Activated CD4-positive, alpha-beta memory T cell treated with anti-CD3 and anti-CD28 coated beads, Interleukin-2, amount 10 ng/mL, durations not matched to agents 7 days and 5 days (primary cell): ENCODE data around the gene TPM1. TPM values are rescaled to one million over a fixed set of nuclear protein-coding genes. Genes with fewer than 3 reads are reported as not detected.

Source experiments
- CTCF ChIA-PET: fragments of 350-600 bp; sonication (Branson Sonifier 250); formaldehyde crosslinking; loops from one replicate; lab custom pipeline; 2021; ENCODE audit warnings: antibody characterized with exemption, inconsistent platforms; lab: Charles Lee
- POLR2A ChIA-PET: fragments of 350-600 bp; sonication (Branson Sonifier 250); formaldehyde crosslinking; loops from one replicate; lab custom pipeline; 2021; ENCODE audit warnings: antibody characterized with exemption; lab: Charles Lee
- DNase-seq: peaks from one replicate; pipeline ENCODE4 v3.0.0-alpha.2; 2020
- H3K27ac Mint-ChIP-seq: one replicate; pipeline ENCODE4 v1.8.0; 2021; ENCODE audit warnings: mild to moderate bottlenecking, mixed read lengths
- H3K27me3 Mint-ChIP-seq: one replicate; pipeline ENCODE4 v1.8.0; 2021; ENCODE audit warnings: mixed read lengths
- H3K36me3 Mint-ChIP-seq: one replicate; pipeline ENCODE4 v1.8.0; 2021; ENCODE audit warnings: low read depth, mixed read lengths
- H3K4me1 Mint-ChIP-seq: one replicate; pipeline ENCODE4 v1.8.0; 2021; ENCODE audit warnings: mixed read lengths
- H3K4me3 Mint-ChIP-seq: one replicate; pipeline ENCODE4 v1.8.0; 2021; ENCODE audit warnings: mild to moderate bottlenecking, mixed read lengths
- H3K9me3 Mint-ChIP-seq: one replicate; pipeline ENCODE4 v1.8.0; 2021; ENCODE audit warnings: mixed read lengths
- total RNA-seq, 2 experiments: library from RNA; stranded (reverse); gene quantifications; one replicate each; pipeline ENCODE4 v1.2.3, GENCODE V29; 2021

TPM1 gene
- total RNA-seq, 2 experiments from 2014 or later: 4.8 to 6.2 TPM

GRCh38 chr15:63054985-63055384, 12.4 kb downstream of the TPM1 start:
- Mint-ChIP-seq H3K27me3 (no peaks in the 10 kb centered on the region), H3K4me3 (no peak overlapping the region), H3K4me1 (no peaks in the 10 kb centered on the region), H3K27ac (no peak overlapping the region), H3K9me3 (no peaks in the 10 kb centered on the region), H3K36me3 (peaks cover 2% of the 10 kb centered on the region)
- ChIA-PET POLR2A (no interaction called here), CTCF (interaction anchor here (1.1 kb wide), 1 partner anchor 39 kb away, joined by 3 read pairs; no protein-coding TSS in a partner anchor)
- no peak for DNase-seq

GRCh38 chr15:63056829-63057228, 14.3 kb downstream of the TPM1 start:
- no peak for DNase-seq
- ChIA-PET CTCF (interaction anchor here (3.1 kb wide), 1 partner anchor 9 kb away, joined by 32 read pairs; no protein-coding TSS in a partner anchor), POLR2A (interaction anchor here (0.8 to 1.8 kb wide), 2 partner anchors 8 to 12 kb away, joined by 3 to 7 read pairs; no protein-coding TSS in a partner anchor)
- Mint-ChIP-seq H3K27me3 (no peaks in the 10 kb centered on the region), H3K9me3 (no peaks in the 10 kb centered on the region), H3K36me3 (peaks cover 7% of the 10 kb centered on the region), H3K4me1 (no peaks in the 10 kb centered on the region), H3K27ac (no peak overlapping the region), H3K4me3 (no peak overlapping the region)

GRCh38 chr15:63057468-63058345, 15.2 kb downstream of the TPM1 start:
- POLR2A ChIA-PET: interaction anchor here (0.8 to 1.8 kb wide), 2 partner anchors 9 to 12 kb away, joined by 3 to 7 read pairs; no protein-coding TSS in a partner anchor
- H3K9me3 Mint-ChIP-seq: no peaks in the 10 kb centered on the region
- H3K27ac Mint-ChIP-seq: no peak overlapping the region
- no peaks in the 10 kb centered on the region for H3K27me3 Mint-ChIP-seq
- H3K4me3 Mint-ChIP-seq: no peak overlapping the region
- no peak for DNase-seq
- H3K4me1 Mint-ChIP-seq: no peaks in the 10 kb centered on the region
- peaks cover 7% of the 10 kb centered on the region for H3K36me3 Mint-ChIP-seq
- CTCF ChIA-PET: interaction anchor here (3.1 kb wide), 1 partner anchor 10 kb away, joined by 32 read pairs; no protein-coding TSS in a partner anchor

- no peak overlapping the region for H3K4me3 Mint-ChIP-seq
- POLR2A ChIA-PET: no interaction called here
- no peak for DNase-seq
- no peaks in the 10 kb centered on the region for H3K9me3 Mint-ChIP-seq
- H3K4me1 Mint-ChIP-seq: peaks cover 5% of the 10 kb centered on the region
- no peaks in the 10 kb centered on the region for H3K27me3 Mint-ChIP-seq
- CTCF ChIA-PET: interaction anchor here (1.1 to 1.4 kb wide), 2 partner anchors 11 to 12 kb away, joined by 3 to 4 read pairs; no protein-coding TSS in a partner anchor
- H3K27ac Mint-ChIP-seq: no peak overlapping the region
- H3K36me3 Mint-ChIP-seq: peaks cover 7% of the 10 kb centered on the region
Observed at GRCh38 chr15:63059075-63059474, 16.5 kb downstream of the TPM1 start.

GRCh38 chr15:63059573-63060216, 17.1 kb downstream of the TPM1 start:
- DNase-seq: no peak
- ChIA-PET CTCF (interaction anchor here (1.1 to 1.4 kb wide), 2 partner anchors 11 to 12 kb away, joined by 3 to 4 read pairs; no protein-coding TSS in a partner anchor), POLR2A (no interaction called here)
- H3K27ac Mint-ChIP-seq: no peak overlapping the region
- H3K4me1 Mint-ChIP-seq: peaks cover 5% of the 10 kb centered on the region
- no peaks in the 10 kb centered on the region for H3K27me3 Mint-ChIP-seq
- no peaks in the 10 kb centered on the region for H3K9me3 Mint-ChIP-seq
- H3K4me3 Mint-ChIP-seq: no peak overlapping the region
- peaks cover 7% of the 10 kb centered on the region for H3K36me3 Mint-ChIP-seq

- no peak for DNase-seq
- Mint-ChIP-seq H3K4me3 (no peak overlapping the region), H3K4me1 (peaks cover 5% of the 10 kb centered on the region), H3K36me3 (peaks cover 7% of the 10 kb centered on the region), H3K27me3 (no peaks in the 10 kb centered on the region), H3K9me3 (no peaks in the 10 kb centered on the region), H3K27ac (no peak overlapping the region)
- POLR2A ChIA-PET: no interaction called here
- CTCF ChIA-PET: no interaction called here
Observed at GRCh38 chr15:63060699-63061098, 18.2 kb downstream of the TPM1 start.

GRCh38 chr15:63061975-63062374, 19.4 kb downstream of the TPM1 start:
- H3K4me3 Mint-ChIP-seq: no peak overlapping the region
- H3K4me1 Mint-ChIP-seq: peaks cover 5% of the 10 kb centered on the region
- H3K27ac Mint-ChIP-seq: no peak overlapping the region
- H3K36me3 Mint-ChIP-seq: peaks cover 7% of the 10 kb centered on the region
- no peak for DNase-seq
- H3K27me3 Mint-ChIP-seq: no peaks in the 10 kb centered on the region
- POLR2A ChIA-PET: no interaction called here
- H3K9me3 Mint-ChIP-seq: no peaks in the 10 kb centered on the region
- CTCF ChIA-PET: interaction anchor here (2.9 kb wide), 1 partner anchor 14 kb away, joined by 21 read pairs; no protein-coding TSS in a partner anchor

GRCh38 chr15:63063164-63063756, 20.7 kb downstream of the TPM1 start:
- DNase-seq: no peak
- POLR2A ChIA-PET: no interaction called here
- no peak overlapping the region for H3K27ac Mint-ChIP-seq
- no peaks in the 10 kb centered on the region for H3K9me3 Mint-ChIP-seq
- no peak overlapping the region for H3K4me3 Mint-ChIP-seq
- no peaks in the 10 kb centered on the region for H3K27me3 Mint-ChIP-seq
- H3K4me1 Mint-ChIP-seq: peaks cover 5% of the 10 kb centered on the region
- peaks cover 7% of the 10 kb centered on the region for H3K36me3 Mint-ChIP-seq
- CTCF ChIA-PET: interaction anchor here (2.9 kb wide), 1 partner anchor 15 kb away, joined by 21 read pairs; no protein-coding TSS in a partner anchor

- Mint-ChIP-seq H3K9me3 (no peaks in the 10 kb centered on the region), H3K27me3 (no peaks in the 10 kb centered on the region), H3K4me3 (no peak overlapping the region), H3K4me1 (peaks cover 5% of the 10 kb centered on the region), H3K27ac (no peak overlapping the region), H3K36me3 (peaks cover 7% of the 10 kb centered on the region)
- POLR2A ChIA-PET: no interaction called here
- CTCF ChIA-PET: interaction anchor here (2.9 kb wide), 1 partner anchor 16 kb away, joined by 21 read pairs; no protein-coding TSS in a partner anchor
- DNase-seq: no peak
Observed at GRCh38 chr15:63063877-63064409, 21.4 kb downstream of the TPM1 start.

- CTCF ChIA-PET: interaction anchor here (0.6 to 3.6 kb wide), 3 partner anchors 18 to 376 kb away, joined by 3 to 20 read pairs (median 3); no protein-coding TSS in a partner anchor
- DNase-seq: no peak
- peaks cover 3% of the 10 kb centered on the region for H3K36me3 Mint-ChIP-seq
- no peak overlapping the region for H3K27ac Mint-ChIP-seq
- no peaks in the 10 kb centered on the region for H3K27me3 Mint-ChIP-seq
- peaks cover 5% of the 10 kb centered on the region for H3K4me1 Mint-ChIP-seq
- H3K4me3 Mint-ChIP-seq: no peak overlapping the region
- POLR2A ChIA-PET: no interaction called here
- no peaks in the 10 kb centered on the region for H3K9me3 Mint-ChIP-seq
Observed at GRCh38 chr15:63065262-63066221, 23.0 kb downstream of the TPM1 start.

- no peak overlapping the region for H3K4me3 Mint-ChIP-seq
- no peak overlapping the region for H3K27ac Mint-ChIP-seq
- CTCF ChIA-PET: interaction anchor here (0.6 to 3.6 kb wide), 2 partner anchors 19 to 196 kb away, joined by 3 to 20 read pairs; no protein-coding TSS in a partner anchor
Observed at GRCh38 chr15:63066272-63066671, 23.7 kb downstream of the TPM1 start.

More at GRCh38 chr15:63066272-63066671, 23.7 kb downstream of the TPM1 start:
- DNase-seq: no peak
- H3K9me3 Mint-ChIP-seq: no peaks in the 10 kb centered on the region
- peaks cover 10% of the 10 kb centered on the region for H3K4me1 Mint-ChIP-seq
- H3K36me3 Mint-ChIP-seq: no peaks in the 10 kb centered on the region
- H3K27me3 Mint-ChIP-seq: no peaks in the 10 kb centered on the region
- POLR2A ChIA-PET: no interaction called here
